GM21381 (cell line): Measurements from ENCODE around the gene KIFC3.
A peak's percentile ranks its signal among the peaks of the same experiment; 100 is the strongest.
"Not testable (repeated sequence)": the region's sequence is repeated elsewhere in the genome, so short reads cannot be mapped to it uniquely, and the experiment has no call there.

Experiments used
- ATAC-seq: cut with Tn5 transposase; IDR thresholded peaks from one replicate; pipeline ENCODE4 v1.9.1; 2021; ENCODE audit warnings: mild to moderate bottlenecking, moderate library complexity; ENCODE audit not compliant: unreplicated experiment

KIFC3 gene

DNA sequence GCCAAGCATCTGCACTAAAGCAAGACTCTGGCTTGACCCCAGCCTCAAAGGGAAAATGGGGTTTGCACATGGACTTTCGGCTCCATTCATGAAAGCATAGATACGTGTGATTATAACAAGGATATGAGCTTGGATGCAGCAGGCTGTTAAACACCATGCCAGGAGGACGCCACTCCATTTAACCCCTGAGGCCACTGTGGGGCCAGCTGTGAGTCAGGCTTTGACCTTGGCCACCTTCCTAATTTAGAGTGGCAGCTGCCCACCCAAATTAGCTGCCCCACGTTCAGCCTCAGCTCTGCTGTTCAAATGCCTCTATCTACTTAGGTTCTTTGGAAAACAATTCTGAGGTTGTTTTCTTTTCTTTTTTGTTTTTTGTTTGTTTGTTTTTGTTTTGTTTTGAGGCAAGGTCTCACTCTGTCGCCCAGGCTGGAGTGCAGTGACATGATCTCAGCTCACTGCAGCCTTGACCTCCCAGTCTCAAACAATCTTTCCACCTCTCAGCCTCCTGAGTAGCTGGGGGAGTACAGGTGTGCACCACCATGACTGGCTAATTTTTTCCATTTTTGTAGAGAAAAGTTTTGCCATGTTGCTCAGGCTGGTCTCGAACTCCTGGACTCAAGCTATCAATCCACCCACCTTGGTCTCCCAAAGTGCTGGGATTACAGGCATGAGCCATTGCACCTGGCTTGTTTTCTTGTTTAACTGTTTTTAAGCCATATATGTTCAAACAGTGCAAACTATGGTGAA is 23.2 kb upstream of the KIFC3 start:
- no peak for ATAC-seq

DNA sequence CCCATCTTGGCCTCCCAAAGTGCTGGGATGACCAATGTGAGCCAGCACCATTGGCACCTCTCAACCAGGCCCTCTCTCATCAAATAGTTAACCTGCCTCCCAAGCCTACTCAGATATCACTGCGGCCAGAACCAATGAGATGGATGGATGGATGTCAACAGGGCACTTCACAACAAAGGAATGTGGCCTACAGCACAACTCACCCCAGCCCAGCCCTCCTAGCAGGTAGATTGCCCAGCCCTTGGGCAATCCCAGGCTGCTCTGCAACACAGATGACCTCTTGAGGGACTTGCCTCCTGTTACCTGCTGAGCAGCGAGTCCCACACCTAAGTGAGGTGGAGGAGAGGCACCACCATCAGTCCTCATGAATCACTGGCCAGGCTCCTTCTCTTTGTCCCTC is 22.6 kb upstream of the KIFC3 start:
- no peak for ATAC-seq

DNA sequence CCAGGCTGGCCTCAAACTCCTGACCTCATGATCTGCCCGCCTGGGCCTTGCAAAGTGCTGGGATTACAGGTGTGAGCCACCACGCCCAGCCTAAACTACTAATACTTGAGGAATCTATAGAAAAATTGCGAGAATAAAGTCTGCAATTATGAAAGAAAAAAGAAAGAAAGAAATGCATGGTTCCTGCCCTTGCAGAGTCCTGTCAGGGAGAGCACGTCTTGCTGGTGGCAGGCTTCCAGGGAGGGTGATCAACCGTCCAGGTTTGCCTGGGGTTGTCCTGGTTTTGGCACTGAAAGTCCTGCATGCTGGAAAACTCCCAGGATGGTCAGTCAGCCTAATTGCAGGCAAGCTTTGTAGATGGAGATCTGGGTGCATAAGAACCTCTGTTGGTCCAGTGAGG is 21.5 kb upstream of the KIFC3 start:
- no peak for ATAC-seq

DNA sequence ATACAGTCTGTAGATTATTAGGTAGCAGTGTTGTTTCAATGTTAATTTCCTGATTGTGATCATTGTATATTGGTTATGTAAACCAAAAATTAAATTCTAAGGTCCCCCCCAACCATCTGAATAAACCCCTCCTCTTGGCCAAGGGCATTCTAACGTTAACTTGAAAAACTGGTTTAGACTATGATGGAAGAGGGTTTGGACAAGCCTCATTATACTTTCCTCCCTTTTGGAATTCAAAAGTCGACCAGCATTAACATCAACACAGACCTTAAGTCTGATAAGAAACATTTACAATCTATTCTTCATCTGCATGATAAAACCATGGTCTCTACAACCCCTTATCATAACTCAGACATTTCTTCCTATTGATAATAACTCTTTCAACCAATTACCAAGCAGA is 20.6 kb upstream of the KIFC3 start:
- ATAC-seq = no peak

DNA sequence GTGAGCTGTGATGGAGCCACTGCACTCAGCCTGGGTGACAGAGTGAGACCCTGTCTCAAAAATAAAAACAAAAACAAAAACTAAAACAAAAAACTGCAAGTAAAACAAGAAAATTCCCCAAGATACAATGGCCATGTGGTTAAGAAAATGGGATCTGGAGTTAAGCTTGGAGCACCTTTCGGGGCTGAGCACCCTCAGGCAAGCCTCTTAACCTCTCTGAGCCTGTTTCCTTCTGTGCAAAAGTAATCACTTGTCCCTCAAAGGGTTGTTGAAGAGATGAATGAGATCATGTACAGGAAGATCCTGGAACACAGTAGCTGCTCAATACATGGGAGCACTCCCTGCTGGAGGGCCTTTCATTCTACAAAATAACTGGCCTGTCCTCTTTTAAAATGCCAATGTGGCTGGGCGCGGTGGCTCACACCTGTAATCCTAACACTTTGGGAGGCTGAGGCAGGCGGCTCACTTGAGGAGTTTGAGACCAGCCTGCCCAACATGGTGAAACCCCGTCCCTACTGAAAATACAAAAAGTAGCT is 19.8 kb upstream of the KIFC3 start:
- no peak for ATAC-seq

DNA sequence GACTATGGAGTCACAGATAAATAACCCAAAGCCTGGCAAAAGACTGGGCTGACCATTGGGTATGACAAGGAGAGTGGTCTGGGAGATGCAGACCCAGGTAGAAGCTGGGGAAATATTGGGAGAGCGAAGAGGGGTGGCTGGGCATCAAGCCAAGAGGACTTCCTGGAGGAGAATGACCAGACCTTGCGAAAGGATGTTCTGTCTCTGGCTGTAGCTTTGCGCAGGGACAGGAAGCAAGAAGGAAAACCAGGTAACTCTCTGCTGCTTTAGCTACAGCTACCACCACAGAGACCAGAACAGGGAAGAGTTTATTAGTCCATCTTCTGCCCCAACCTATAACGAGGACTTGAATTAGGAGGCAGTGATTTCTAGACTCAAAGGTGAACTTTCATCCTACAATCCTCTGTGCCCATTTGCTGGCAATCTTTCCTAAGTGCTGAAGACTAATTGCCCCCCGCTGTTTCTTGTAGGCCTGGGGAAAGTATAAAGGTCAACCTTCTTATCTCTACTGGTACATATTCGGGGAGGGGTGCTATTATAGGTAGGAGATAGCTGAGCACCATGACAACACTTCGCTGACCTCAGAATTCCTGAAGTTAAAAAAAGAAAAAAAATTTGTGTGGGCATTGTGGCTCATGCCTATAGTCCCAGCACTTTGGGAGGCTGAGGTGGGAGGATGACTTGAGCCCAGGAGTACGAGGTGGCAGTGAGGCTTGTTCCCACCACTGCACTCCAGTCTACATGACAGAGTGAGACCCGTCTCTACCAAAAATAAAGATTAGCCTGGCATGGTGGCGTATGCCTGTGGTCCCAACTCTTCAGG is 19.1 kb upstream of the KIFC3 start:
- ATAC-seq = no peak

DNA sequence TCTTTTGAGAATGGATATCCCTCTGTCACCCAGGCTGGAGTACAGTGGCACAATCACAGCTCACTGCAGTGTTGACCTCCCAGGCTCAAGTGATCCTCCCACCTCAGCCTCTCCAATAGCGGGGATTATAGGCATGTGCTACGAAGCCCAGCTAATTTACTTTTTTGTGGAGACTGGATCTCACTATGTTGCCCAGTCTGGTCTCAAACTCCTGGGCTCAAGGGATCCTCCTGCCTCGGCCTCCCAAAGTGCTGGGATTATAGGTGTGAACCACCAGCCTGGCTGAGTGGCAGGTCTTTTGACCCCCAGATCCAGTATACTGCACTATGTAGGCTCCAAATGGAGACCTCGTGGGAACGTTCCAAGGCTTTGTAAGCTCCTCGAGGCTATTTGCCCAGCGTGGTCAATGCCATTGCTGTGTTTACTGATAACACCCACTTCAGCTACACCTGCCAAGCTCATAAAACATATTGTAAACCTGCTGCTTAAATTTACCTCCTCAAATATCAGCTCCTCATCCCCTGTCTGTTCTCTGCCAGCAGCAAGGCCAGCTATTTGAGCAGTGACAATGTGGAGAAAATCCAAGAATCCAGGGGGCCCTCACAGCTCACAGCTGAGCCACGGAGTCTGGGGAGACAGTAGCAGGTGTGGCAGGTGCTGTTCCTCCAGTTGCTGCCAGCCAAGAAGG is 16.2 kb upstream of the KIFC3 start:
- no peak for ATAC-seq

DNA sequence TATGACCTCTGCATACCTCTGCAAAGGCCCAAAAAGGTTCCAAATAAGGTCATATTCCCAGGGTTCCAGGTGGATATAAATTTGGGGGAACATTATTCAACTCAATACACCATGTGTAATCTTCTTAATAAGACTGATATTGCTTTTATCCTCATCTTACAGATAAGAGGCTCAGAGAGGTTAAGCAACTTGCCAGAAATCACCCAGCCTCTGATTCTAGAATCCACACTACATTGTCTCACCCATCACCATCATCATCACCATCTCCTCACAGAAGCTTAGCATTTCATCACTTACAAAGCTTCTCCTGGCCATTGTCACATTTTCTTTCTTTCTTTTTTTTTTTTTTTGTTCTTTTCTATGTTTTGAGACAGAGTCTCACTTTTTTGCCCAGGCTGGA is 15.4 kb upstream of the KIFC3 start:
- ATAC-seq = no peak

DNA sequence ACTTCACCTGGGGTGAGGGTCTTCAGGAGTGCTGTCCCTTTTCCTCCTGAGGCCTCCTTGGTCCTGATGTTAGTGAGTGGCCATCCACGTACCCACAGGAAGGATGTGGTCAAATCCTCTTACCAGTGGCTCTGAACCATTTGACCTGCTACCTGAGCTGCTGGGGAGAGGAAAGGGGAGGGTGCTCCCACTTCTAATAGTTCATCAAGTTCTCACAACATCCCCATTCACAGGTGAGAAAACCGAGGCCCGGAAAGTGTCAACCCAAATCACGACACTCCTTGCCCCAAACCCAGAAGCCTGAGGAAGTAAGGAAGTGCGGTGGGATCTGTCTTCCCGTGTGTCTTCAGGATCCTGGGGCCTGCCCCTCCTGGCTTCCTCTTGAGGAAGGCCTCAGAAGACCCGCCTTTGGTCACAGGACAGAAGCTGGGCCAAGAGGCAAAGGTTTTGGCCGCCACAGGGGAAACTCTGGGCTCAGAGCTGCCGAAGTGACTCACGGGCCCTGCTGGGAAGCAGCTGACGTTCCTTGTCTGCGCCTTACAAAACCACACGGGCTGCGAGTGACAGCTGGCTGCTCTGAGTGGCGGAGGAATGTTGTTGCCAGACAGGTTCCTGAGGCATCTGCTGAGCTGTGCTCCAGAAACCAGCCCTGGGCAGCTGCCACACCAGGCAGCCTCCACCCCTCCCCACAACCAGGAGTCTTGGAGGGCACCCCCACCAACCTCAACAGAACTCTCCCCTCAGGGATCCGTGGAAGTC is 13.9 kb upstream of the KIFC3 start:
- ATAC-seq = no peak

DNA sequence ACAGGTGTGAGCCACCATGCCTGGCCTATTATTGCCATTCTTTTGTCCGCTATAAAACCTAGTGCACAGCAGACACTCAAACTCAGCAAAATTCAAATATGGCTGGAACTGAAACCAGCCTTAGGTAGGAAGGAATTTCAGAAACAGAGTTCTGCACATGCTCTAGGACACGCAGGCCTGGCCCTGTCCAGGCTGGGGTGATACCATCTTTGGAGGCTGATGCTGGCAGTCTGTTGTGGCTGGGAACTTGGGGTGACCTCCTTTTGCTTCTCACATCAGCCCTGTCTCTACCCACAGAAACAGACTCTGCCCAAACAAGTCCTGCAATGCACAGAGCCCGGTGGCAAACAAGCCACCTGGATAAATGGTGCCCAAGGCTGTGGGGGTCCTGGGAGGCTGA is 12.6 kb upstream of the KIFC3 start:
- ATAC-seq = no peak

DNA sequence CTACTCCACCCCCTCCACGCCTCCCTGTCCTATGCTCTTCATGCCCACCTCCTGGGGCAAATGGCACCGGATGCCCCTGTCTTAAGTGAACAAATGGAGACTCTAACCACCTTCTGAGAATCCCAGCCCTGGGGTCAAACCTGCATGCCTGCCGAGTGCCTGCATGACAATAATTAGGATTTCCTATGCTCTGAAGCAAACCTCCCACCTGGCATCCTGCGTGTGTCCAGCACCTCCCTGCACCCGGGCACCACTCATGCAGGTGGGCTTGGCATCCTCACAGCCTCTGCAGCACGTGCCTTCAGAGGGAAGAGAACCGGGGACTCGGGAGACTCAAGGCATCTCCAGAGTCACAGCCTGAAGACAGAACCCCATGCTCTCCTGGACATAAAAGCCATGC is 11.2 kb upstream of the KIFC3 start:
- ATAC-seq = no peak

DNA sequence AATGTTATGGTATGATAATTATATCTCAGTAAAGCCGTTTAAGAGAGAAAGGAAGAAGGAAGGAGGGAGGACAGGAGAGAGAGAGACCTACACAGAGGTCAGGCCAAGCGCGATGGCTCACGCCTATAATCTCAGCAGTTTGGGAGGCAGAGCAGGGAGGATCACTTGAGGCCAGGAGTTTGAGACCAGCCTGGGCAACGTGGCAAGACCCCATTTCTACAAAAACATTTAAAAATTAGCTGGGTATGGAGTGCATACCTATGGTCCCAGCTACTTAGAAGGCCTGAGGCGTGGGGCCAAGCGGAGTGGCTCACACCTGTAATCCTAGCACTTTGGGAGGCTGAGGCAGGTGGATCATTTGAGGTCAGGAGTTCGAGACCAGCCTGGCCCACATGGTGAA is 9.0 kb upstream of the KIFC3 start:
- ATAC-seq = not testable (repeated sequence)

DNA sequence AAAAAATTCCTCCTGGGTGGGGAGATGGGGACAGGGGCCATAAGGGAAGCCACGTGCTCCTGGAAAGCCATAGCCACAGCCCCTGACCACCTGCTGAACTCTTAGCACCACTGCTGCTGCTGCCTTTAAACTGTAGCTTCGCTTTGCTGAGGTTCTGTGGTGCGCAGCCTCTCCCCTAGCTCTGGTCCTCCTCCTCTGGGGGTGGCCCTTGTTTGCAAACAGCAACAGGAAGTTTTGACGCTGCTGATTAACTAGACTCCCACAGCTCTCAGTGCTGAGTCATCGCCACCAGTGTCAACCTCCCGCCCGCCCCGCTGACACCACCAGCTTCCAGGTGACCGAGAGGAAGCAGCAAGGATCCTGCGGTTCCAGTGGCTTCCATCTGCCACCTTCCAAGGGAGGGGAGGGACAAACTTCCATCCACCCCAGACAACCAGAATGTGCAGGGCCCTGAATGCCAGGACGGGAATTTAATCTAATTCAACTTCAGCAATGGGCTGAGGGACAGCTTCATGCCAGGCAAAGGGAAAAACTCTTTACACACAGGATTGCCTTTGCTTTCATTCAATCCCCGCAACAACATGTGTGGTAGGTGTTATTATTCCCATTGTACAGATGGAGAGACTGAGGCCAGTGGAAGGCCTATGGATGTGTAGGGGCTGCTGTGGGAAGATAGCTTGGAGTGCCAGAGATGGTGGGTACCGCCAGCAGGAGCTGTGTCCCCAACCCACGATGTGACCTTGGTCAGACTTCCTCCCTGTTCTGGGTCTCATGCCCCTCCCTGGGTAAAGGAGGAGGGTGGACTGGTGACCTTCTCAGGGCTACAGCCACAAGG is 8.1 kb upstream of the KIFC3 start:
- ATAC-seq = peak; percentile 99

DNA sequence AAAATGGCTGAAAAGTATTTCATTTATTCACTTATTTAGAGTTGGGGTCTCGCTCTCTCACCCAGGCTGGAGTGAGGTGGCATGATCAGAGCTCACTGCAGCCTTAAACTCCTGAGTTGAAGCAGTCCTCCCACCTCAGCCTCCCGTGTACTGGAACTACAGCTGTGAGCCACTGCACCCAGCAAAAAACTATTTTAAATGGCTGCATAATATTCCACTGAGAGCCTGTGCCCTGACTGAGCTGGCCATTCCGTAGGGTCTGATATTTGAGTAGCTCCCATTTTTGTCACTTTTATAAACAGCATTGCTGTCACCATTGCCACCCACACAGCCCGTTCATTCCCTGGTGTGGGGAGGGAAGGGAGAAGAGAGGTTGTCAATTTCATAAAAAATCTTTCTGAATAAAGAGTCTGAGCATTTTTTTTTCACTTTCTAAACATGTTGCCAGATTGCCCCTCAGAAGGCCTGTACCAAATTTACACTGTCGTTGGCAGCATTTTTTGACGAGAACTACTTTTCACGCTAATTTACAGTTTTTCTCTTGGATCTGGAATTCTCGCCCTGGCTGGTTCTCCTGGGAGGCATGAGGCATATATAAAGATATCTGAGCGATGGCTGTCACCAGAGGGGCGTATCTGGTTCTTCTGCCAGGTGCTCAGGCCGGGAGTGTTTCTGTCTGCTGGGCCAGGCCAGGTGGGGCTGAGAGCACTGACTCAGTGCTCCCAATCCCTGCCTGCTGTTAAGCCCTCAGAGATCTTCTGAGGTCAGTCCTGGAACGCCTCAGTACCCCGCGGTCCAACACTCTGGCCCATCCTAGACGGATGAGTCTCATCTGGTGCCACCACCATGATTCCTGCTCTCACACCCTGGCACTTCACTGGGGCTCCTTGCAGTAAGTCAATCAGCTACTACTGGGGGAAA is 7.2 kb upstream of the KIFC3 start:
- ATAC-seq = peak; percentile 12

DNA sequence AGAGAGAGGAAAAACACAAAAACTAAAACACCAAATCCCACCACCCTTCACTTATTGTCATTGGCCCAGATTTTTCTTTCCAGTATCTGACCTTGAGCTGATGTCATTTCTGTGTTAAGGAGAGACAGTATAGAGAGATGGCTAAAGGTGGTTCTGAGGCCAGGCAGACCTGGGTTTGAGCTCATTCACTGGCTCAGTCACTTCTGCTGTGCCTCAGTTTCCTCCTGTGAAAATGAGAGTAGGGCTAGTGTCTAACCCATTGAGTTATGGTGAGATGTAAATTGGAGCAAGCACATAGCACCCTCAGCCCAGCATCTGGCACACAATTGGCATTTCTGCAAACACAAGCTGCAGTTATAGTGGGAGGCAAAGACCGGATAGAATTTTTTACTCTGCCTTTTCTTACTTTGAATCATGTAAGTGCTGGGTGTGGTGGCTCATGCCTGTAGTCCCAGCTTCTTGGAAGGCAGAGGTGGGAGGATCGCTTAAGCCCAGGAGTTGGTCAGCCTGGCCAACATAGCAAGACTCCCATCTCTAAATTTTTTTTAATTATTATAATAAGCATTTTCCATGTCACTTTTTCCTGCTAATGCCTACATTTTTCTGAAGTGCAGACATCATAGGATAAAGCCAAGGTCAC is 6.4 kb upstream of the KIFC3 start:
- ATAC-seq = no peak

DNA sequence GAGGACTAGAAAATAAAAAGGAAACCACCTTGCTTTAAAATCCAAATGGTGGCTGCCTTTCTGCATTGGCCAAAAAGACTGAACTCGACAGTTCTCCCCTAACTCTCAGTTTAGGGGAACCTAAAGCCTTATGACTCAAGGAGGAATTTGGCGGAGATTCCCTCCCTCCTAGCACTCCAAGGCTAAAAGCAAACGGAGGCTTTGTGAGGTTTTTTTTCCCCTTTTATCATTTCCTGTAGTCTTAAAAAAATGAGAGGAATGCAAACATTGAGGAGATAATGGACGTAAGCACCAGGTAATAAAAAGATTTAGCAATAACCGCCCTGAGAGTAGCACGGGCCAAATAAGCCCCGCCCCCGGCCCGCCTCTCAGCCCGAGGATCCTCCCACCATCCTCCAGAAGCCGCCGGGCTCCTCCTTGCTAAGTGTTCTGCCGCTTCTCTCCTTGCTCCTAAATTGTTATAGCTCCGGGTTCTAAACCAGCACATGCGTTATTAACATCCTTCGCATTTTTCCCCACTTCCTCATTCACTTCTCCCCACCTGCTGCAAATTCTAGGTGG is 5.8 kb upstream of the KIFC3 start:
- ATAC-seq = no peak

DNA sequence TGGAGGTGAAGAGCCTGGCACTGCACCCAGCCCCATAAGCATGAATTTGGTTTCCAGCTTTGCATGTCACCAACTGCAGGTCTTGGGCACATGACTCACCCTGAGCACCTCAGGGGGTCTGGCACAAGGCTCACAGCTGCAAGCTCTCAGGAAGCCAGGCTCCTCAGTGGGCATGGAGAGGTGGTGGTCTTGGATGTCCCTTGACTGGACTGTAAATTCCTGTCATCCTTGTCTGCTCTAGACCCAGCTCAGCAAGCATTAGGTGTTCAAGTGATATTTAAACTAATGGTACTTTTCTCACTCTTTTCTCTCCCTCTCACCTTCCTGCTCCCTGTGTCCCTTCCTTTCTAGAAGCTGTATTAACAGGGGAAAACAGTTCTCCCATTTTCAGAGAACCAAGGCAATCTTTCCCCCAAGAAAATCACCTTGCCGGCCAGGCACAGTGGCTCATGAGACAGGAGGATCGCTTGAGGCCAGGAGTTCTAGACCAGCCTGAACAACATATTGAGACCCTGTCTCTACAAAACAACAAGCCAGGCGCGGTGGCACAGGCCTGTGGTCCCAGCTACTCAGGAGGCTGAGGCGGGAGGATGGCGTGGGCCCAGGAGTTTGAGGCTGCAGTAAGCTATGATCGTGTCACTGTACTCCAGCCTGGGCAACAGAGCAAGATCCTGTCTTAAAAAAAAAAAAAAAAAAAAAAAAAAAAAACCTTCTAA is 5.1 kb upstream of the KIFC3 start:
- ATAC-seq = no peak
